Gastroesophageal sphincter (tissue), 4 donors: Measurements from ENCODE around the gene TSPAN13. TPM values are rescaled to one million over a fixed set of nuclear protein-coding genes. Genes with fewer than 3 reads are reported as not detected.
A peak's percentile ranks its signal among the peaks of the same experiment; 100 is the strongest.

Experiments used
- ATAC-seq: fragments of 150-250 bp; one replicate; pipeline ENCODE4 v1.9.1; 2016; ENCODE audit warnings: mild to moderate bottlenecking, moderate library complexity
- H3K27ac ChIP-seq, 4 donors: fragments of 200-600 bp; sonication (generic) in 3 of 4; 1 replicate in 3 of 4; 2 replicates in 1 of 4; pipeline ENCODE4 v1.5.1; 2016 to 2019
- H3K27me3 ChIP-seq: fragments of 200-600 bp; sonication (generic); one replicate; pipeline ENCODE4 v1.5.1; 2019
- H3K36me3 ChIP-seq, 2 donors: fragments of 200-600 bp; sonication (generic); one replicate each; pipeline ENCODE4 v1.5.1; 2019; ENCODE audit warnings: control low read depth in 1 of 2
- H3K4me1 ChIP-seq, 3 donors: fragments of 200-600 bp; sonication (generic); 1 replicate in 2 of 3; 2 replicates in 1 of 3; pipeline ENCODE4 v1.5.1; 2016 to 2019; ENCODE audit warnings: control low read depth in 2 of 3
- H3K4me3 ChIP-seq, 2 donors: fragments of 200-600 bp; sonication (generic); one replicate each; pipeline ENCODE4 v1.5.1; 2019; ENCODE audit warnings: mild to moderate bottlenecking in 1 of 2, moderate library complexity in 1 of 2
- H3K9me3 ChIP-seq, 3 donors: fragments of 200-600 bp; sonication (generic); one replicate each; pipeline ENCODE4 v1.5.1; 2017 to 2019; ENCODE audit warnings: control low read depth in 2 of 3
- EP300 ChIP-seq: sonication (generic); formaldehyde crosslinking; IDR thresholded peaks from one replicate; pipeline ENCODE4 v1.6.1; 2017; ENCODE audit warnings: antibody characterized with exemption, mild to moderate bottlenecking
- POLR2A ChIP-seq, 2 donors: fragments of 450-650 bp; IDR thresholded peaks; one replicate each; pipeline ENCODE4 v1.6.1; 2017; ENCODE audit warnings: antibody characterized with exemption in 2 of 2, mild to moderate bottlenecking in 2 of 2, moderate library complexity in 1 of 2
- POLR2AphosphoS5 ChIP-seq: sonication (generic); formaldehyde crosslinking; IDR thresholded peaks from one replicate; pipeline ENCODE4 v1.6.1; 2017; ENCODE audit warnings: antibody characterized with exemption
- WGBS, 2 donors: methylation state at CpG; one replicate each; pipeline ENCODE4 v1.1.5; 2018; ENCODE audit warnings: low coverage in 1 of 2; 5-methylcytosine and 5-hydroxymethylcytosine counted together
- total RNA-seq, 4 donors: library from RNA; depleted of rRNA; stranded (reverse); fragments of >200 nt; gene quantifications; one replicate each; pipeline ENCODE4 v1.1.0, GENCODE V29; 2016
- TF ChIP-seq, protein P1 (sequence below), 4 experiments: fragments of 200-600 bp in 2 of 4; fragments of 450-650 bp in 2 of 4; sonication (generic) in 1 of 4; IDR thresholded peaks; one replicate each; pipeline ENCODE4 v1.5.1; 2017 to 2019; ENCODE audit warnings: antibody characterized with exemption in 4 of 4, mild to moderate bottlenecking in 2 of 4, moderate library complexity in 2 of 4

Gene TSPAN13
- total RNA-seq, 4 donors from 2014 or later = 2.5 to 13.3 (median 6.4) TPM

DNA sequence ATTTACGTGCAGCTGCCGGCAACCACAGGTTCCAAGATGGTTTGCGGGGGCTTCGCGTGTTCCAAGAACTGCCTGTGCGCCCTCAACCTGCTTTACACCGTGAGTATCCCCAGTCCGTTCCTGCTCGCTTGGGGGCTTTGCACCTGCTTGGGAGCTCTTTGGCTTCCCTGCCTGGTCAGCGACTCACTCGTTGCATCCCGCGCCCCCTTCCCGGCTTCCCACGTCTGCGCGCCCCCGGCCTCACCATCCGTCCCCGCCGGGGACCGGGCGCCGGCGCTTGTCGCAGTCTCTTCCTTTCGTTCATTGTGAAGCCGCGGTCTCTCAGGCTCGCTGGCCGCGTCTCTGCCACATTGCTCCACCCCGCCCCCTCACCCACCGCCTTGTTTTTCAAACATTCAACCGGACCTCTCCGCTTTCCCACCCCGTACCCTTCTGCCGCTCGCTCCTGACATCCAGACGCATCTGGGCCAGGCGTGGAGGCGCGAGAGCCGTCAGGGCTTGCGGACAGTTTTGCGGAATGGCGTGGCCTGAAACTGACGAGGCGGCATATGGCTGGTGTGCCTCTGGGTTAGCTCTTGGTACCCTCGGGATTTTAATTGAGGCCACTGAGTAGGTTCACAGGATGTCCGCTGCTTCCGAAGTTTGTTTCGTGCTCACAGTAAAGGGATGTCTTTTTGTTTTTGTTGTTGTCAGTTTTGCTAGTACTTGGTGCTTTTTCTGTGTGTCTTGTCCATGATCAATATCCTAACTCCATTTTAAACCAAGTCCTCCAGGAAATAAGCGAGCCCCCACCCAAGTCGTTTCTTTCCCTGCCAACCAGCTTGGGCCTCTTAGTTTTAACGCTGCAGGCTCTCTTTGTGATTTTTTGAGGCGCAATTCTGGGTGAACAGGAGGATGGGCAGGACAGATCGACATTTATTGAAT lies 639 bp downstream of the TSPAN13 start:
- Histone ChIP-seq H3K4me3 (peak overlapping the region; percentile 43 to 68), H3K4me1 (peaks cover 0 to 17% (median 6%) of the 10 kb centered on the region in 3 donors), H3K27me3 (peaks cover 10% of the 10 kb centered on the region), H3K9me3 (no peaks in the 10 kb centered on the region), H3K27ac (peak overlapping the region in 2 of 4 donors; percentile 35 to 65), H3K36me3 (no peaks in the 10 kb centered on the region)
- TF ChIP-seq POLR2AphosphoS5 (no peak), EP300 (no peak), POLR2A (IDR thresholded peaks at IDR 0.05) (no peak)
- TF ChIP-seq, protein P1, sequence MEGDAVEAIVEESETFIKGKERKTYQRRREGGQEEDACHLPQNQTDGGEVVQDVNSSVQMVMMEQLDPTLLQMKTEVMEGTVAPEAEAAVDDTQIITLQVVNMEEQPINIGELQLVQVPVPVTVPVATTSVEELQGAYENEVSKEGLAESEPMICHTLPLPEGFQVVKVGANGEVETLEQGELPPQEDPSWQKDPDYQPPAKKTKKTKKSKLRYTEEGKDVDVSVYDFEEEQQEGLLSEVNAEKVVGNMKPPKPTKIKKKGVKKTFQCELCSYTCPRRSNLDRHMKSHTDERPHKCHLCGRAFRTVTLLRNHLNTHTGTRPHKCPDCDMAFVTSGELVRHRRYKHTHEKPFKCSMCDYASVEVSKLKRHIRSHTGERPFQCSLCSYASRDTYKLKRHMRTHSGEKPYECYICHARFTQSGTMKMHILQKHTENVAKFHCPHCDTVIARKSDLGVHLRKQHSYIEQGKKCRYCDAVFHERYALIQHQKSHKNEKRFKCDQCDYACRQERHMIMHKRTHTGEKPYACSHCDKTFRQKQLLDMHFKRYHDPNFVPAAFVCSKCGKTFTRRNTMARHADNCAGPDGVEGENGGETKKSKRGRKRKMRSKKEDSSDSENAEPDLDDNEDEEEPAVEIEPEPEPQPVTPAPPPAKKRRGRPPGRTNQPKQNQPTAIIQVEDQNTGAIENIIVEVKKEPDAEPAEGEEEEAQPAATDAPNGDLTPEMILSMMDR (IDR thresholded peaks at IDR 0.05) = no peak
- peak; percentile 35 for ATAC-seq
- 13 to 26% methylated on average over 21 to 24 of the region's 58 CpGs for WGBS, 2 donors

DNA sequence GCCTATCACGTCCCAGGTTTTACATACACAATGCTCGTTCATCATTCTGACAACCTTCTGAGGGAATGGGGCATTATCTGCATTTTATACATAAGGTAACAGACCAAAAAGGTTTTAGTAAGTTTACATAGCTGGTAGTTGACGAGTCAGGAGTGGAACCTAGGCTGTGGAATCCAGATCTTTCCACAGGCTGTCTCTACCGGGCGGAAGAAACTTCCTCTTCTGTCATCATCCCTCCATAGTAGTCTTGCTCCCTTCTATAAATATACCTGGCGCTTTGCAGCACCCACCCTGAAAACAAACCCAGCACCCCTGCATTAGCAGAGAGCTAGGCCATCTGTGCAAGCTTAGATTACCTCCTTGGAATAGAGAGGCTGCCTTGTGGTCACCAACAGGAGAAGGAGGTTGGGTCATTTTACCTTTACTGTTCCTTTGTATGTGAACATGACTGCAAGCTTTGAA lies 1.3 kb downstream of the TSPAN13 start:
- Histone ChIP-seq H3K27ac (peak overlapping the region in 1 of 4 donors; percentile 65), H3K36me3 (no peaks in the 10 kb centered on the region), H3K4me1 (peaks cover 0 to 17% (median 6%) of the 10 kb centered on the region in 3 donors), H3K27me3 (peaks cover 10% of the 10 kb centered on the region), H3K9me3 (no peaks in the 10 kb centered on the region), H3K4me3 (peak overlapping the region in 1 of 2 donors; percentile 68)
- WGBS, 2 donors = 73 to 84% methylated on average over 4 to 6 of the region's 6 CpGs
- ATAC-seq = no peak
- TF ChIP-seq POLR2AphosphoS5 = no peak
- TF ChIP-seq, protein P1 (IDR thresholded peaks at IDR 0.05) = no peak
- no peak for TF ChIP-seq EP300
- no peak for TF ChIP-seq POLR2A (IDR thresholded peaks at IDR 0.05)

DNA sequence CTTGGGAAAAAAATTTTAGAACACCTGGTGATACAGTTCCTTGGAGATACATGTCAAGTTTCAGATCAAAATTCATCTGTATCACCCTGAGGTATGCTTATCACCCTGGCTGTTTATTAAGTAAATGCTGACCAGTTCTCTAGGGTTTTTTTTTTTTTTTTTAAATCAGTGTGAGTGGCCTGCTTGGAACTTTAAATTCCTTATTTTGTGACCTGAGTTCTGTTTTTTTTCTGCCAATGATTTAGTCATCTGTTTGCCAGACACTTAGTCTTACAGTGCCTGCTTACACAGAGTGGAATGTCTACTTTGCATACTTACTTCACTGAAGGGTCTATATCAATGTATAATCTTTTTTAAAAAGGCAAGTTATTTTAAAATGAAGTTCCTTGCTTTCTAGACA lies 1.8 kb downstream of the TSPAN13 start:
- peak overlapping the region in 1 of 2 donors; percentile 68 for H3K4me3 ChIP-seq
- no peak overlapping the region for H3K27ac ChIP-seq
- peaks cover 0 to 17% (median 6%) of the 10 kb centered on the region in 3 donors for H3K4me1 ChIP-seq
- TF ChIP-seq EP300 (no peak), POLR2A (IDR thresholded peaks at IDR 0.05) (no peak), POLR2AphosphoS5 (no peak)
- TF ChIP-seq, protein P1 (IDR thresholded peaks at IDR 0.05) = no peak
- H3K27me3 ChIP-seq = peaks cover 10% of the 10 kb centered on the region
- no peaks in the 10 kb centered on the region for H3K9me3 ChIP-seq
- H3K36me3 ChIP-seq = no peaks in the 10 kb centered on the region
- no peak for ATAC-seq

DNA sequence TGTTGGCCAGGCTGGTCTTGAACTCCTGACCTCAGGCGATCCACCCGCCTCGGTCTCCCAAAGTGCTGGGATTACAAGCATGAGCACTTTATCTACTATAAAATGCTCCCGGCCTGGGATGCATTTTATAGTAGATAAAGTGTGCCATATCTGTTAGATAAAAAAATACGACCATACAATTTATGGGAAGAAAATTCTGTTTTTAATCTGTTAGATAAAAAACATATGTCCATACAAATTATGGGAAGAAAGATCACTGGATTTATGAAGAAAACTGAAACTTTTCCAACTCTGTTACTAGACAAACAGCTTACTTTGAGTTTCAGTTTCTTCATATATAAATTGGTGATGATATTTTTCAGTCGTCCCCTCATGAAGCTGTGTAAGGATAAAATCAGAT lies 4.5 kb downstream of the TSPAN13 start:
- TF ChIP-seq, protein P1 (IDR thresholded peaks at IDR 0.05) = no peak
- no peak for TF ChIP-seq POLR2AphosphoS5
- no peak for TF ChIP-seq POLR2A (IDR thresholded peaks at IDR 0.05)
- TF ChIP-seq EP300 = no peak
- Histone ChIP-seq H3K4me1 (peaks cover 0 to 17% (median 6%) of the 10 kb centered on the region in 3 donors), H3K4me3 (no peak overlapping the region), H3K27me3 (peaks cover 10% of the 10 kb centered on the region), H3K27ac (no peak overlapping the region), H3K9me3 (no peaks in the 10 kb centered on the region), H3K36me3 (no peaks in the 10 kb centered on the region)
- no peak for ATAC-seq
- 79 to 93% methylated on average over 2 to 5 of the region's 6 CpGs for WGBS, 2 donors
